HepG2 (cell line): Measurements from ENCODE around the gene SLC7A8.

Experiments used
- ASH2L ChIP-seq: fragments of 300-600, 200-600 bp; sonication (generic); IDR thresholded peaks from 2 replicates; pipeline ENCODE4 v1.7.0; 2017; ENCODE audit warnings: low read depth, mild to moderate bottlenecking, moderate library complexity, mixed read lengths, low read length; ENCODE audit not compliant: insufficient read length
- BORCS8-MEF2B ChIP-seq: sonication (generic); formaldehyde crosslinking; IDR thresholded peaks from 2 replicates; pipeline ENCODE4 v1.8.0; 2022; ENCODE audit warnings: mild to moderate bottlenecking, missing genetic modification reagents
- MYC ChIP-seq: sonication (generic); formaldehyde crosslinking; IDR thresholded peaks from 2 replicates; pipeline ENCODE4 v1.9.0; 2021; ENCODE audit warnings: missing genetic modification reagents, borderline replicate concordance
- SIX1 ChIP-seq: sonication (generic); formaldehyde crosslinking; IDR thresholded peaks from 2 replicates; pipeline ENCODE4 v1.4.0; 2020; ENCODE audit warnings: missing genetic modification reagents, borderline replicate concordance
- TAF1 ChIP-seq: sonication (generic); formaldehyde crosslinking; IDR thresholded peaks from 2 replicates; pipeline ENCODE4 v1.4.0; 2020; ENCODE audit warnings: missing genetic modification reagents
- ZFP36 ChIP-seq: fragments of 150-350 bp; IDR thresholded peaks from 2 replicates; pipeline ENCODE4 v1.6.1; 2018; ENCODE audit warnings: borderline replicate concordance, low read length, low read depth; ENCODE audit not compliant: partially characterized antibody
- ZKSCAN1 ChIP-seq: fragments of 150-350 bp; IDR thresholded peaks from 2 replicates; pipeline ENCODE4 v1.6.1; 2014; ENCODE audit warnings: low read length
- TF ChIP-seq, protein P1 (sequence below): sonication (generic); formaldehyde crosslinking; IDR thresholded peaks from 2 replicates; pipeline ENCODE4 v1.9.0; 2021; ENCODE audit warnings: missing genetic modification reagents, mild to moderate bottlenecking, borderline replicate concordance

DNA sequence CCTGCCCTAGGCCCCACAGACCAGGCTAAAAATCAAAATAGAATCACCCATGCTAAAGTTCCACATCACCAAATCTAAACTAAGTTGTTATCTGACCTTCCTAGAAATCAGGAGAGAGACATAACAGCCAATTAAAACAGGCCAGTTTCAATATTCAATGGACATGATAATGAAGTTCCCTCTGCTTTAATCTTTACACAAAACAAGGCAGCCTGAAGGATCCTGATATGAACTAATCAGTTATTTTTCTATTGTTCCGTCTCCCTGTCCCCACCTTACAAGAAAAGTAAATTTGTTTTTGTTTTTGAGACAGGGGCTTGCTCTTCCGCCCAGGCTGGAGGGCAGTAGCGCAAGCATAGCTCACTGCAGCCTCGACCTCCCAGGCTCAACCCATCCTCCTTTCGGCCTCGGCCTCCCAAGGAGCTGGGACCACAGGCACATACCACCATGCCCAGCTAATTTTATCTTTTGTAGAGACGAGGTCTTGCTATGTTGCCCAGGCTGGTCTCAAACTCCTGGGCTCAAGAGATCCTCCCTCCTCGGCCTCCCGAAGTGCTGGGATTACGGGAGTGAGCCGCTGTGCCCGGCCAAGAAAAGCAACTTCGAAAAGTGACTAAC is 59.0 kb downstream of the SLC7A8 start:
- TF ChIP-seq SIX1 (CRISPR knock-in tag) (no peak), ZFP36 (no peak), ASH2L (no peak), BORCS8-MEF2B (no peak), MYC (CRISPR knock-in tag) (no peak), TAF1 (CRISPR knock-in tag) (no peak), ZKSCAN1 (no peak)
- TF ChIP-seq, protein P1, sequence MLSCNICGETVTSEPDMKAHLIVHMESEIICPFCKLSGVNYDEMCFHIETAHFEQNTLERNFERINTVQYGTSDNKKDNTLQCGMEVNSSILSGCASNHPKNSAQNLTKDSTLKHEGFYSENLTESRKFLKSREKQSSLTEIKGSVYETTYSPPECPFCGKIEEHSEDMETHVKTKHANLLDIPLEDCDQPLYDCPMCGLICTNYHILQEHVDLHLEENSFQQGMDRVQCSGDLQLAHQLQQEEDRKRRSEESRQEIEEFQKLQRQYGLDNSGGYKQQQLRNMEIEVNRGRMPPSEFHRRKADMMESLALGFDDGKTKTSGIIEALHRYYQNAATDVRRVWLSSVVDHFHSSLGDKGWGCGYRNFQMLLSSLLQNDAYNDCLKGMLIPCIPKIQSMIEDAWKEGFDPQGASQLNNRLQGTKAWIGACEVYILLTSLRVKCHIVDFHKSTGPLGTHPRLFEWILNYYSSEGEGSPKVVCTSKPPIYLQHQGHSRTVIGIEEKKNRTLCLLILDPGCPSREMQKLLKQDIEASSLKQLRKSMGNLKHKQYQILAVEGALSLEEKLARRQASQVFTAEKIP, result no peak
